ENCODE results near the gene VAT1L.
"Not testable (repeated sequence)": the region's sequence is repeated elsewhere in the genome, so short reads cannot be mapped to it uniquely, and the experiment has no call there.

The VAT1L gene

GRCh38 chr16:77938913-77939312 is 150.5 kb downstream of the VAT1L start:
- no peak for DNase-seq (ENCODE audit: low spot score)
- Mint-ChIP-seq H3K27ac (no peak overlapping the region), H3K27me3 (ENCODE audit: low read depth) (no peaks in the 10 kb centered on the region), H3K36me3 (ENCODE audit: low read depth) (no peaks in the 10 kb centered on the region), H3K9me3 (no peaks in the 10 kb centered on the region), H3K4me3 (no peak overlapping the region), H3K4me1 (ENCODE audit: low read depth) (no peaks in the 10 kb centered on the region)

GRCh38 chr16:77939968-77940367 is 151.6 kb downstream of the VAT1L start:
- DNase-seq (ENCODE audit: low spot score) = no peak
- Mint-ChIP-seq H3K9me3 (no peaks in the 10 kb centered on the region), H3K27ac (no peak overlapping the region), H3K27me3 (ENCODE audit: low read depth) (no peaks in the 10 kb centered on the region), H3K36me3 (ENCODE audit: low read depth) (no peaks in the 10 kb centered on the region), H3K4me1 (ENCODE audit: low read depth) (no peaks in the 10 kb centered on the region), H3K4me3 (no peak overlapping the region)

- Mint-ChIP-seq H3K4me1 (ENCODE audit: low read depth) (no peaks in the 10 kb centered on the region), H3K4me3 (no peak overlapping the region), H3K9me3 (no peaks in the 10 kb centered on the region), H3K36me3 (ENCODE audit: low read depth) (no peaks in the 10 kb centered on the region), H3K27me3 (ENCODE audit: low read depth) (no peaks in the 10 kb centered on the region), H3K27ac (no peak overlapping the region)
- no peak for DNase-seq (ENCODE audit: low spot score)
Measured at GRCh38 chr16:77943801-77944200, 155.4 kb downstream of the VAT1L start.

GRCh38 chr16:77944631-77945030 is 156.3 kb downstream of the VAT1L start:
- H3K36me3 Mint-ChIP-seq (ENCODE audit: low read depth) = no peaks in the 10 kb centered on the region
- no peaks in the 10 kb centered on the region for H3K4me1 Mint-ChIP-seq (ENCODE audit: low read depth)
- no peaks in the 10 kb centered on the region for H3K27me3 Mint-ChIP-seq (ENCODE audit: low read depth)
- no peak overlapping the region for H3K4me3 Mint-ChIP-seq
- no peak overlapping the region for H3K27ac Mint-ChIP-seq
- H3K9me3 Mint-ChIP-seq = no peaks in the 10 kb centered on the region
- no peak for DNase-seq (ENCODE audit: low spot score)

GRCh38 chr16:77945126-77945525 is 156.8 kb downstream of the VAT1L start:
- no peaks in the 10 kb centered on the region for H3K27me3 Mint-ChIP-seq (ENCODE audit: low read depth)
- no peak overlapping the region for H3K27ac Mint-ChIP-seq
- no peak for DNase-seq (ENCODE audit: low spot score)
- H3K4me3 Mint-ChIP-seq = no peak overlapping the region
- no peaks in the 10 kb centered on the region for H3K4me1 Mint-ChIP-seq (ENCODE audit: low read depth)
- H3K36me3 Mint-ChIP-seq (ENCODE audit: low read depth) = no peaks in the 10 kb centered on the region
- H3K9me3 Mint-ChIP-seq = no peaks in the 10 kb centered on the region

- no peak for DNase-seq (ENCODE audit: low spot score)
- Mint-ChIP-seq H3K9me3 (no peaks in the 10 kb centered on the region), H3K27me3 (ENCODE audit: low read depth) (no peaks in the 10 kb centered on the region), H3K4me1 (ENCODE audit: low read depth) (no peaks in the 10 kb centered on the region), H3K36me3 (ENCODE audit: low read depth) (no peaks in the 10 kb centered on the region), H3K4me3 (no peak overlapping the region), H3K27ac (no peak overlapping the region)
Measured at GRCh38 chr16:77946823-77947222, 158.5 kb downstream of the VAT1L start.

- H3K27ac Mint-ChIP-seq; H3K4me3 Mint-ChIP-seq; H3K4me1 Mint-ChIP-seq (ENCODE audit: low read depth); H3K27me3 Mint-ChIP-seq (ENCODE audit: low read depth); DNase-seq (ENCODE audit: low spot score); H3K9me3 Mint-ChIP-seq; H3K36me3 Mint-ChIP-seq (ENCODE audit: low read depth): not testable (repeated sequence)
Measured at GRCh38 chr16:77947590-77947989, 159.2 kb downstream of the VAT1L start.

- no peaks in the 10 kb centered on the region for H3K27me3 Mint-ChIP-seq (ENCODE audit: low read depth)
- H3K4me1 Mint-ChIP-seq (ENCODE audit: low read depth) = no peaks in the 10 kb centered on the region
- H3K4me3 Mint-ChIP-seq = no peak overlapping the region
- no peak overlapping the region for H3K27ac Mint-ChIP-seq
- no peaks in the 10 kb centered on the region for H3K36me3 Mint-ChIP-seq (ENCODE audit: low read depth)
- no peak for DNase-seq (ENCODE audit: low spot score)
- no peaks in the 10 kb centered on the region for H3K9me3 Mint-ChIP-seq
Measured at GRCh38 chr16:77948835-77949234, 160.5 kb downstream of the VAT1L start.

GRCh38 chr16:77949445-77949844 is 161.1 kb downstream of the VAT1L start:
- Mint-ChIP-seq H3K4me1 (ENCODE audit: low read depth) (no peaks in the 10 kb centered on the region), H3K4me3 (no peak overlapping the region), H3K36me3 (ENCODE audit: low read depth) (no peaks in the 10 kb centered on the region), H3K27me3 (ENCODE audit: low read depth) (no peaks in the 10 kb centered on the region), H3K9me3 (no peaks in the 10 kb centered on the region), H3K27ac (no peak overlapping the region)
- no peak for DNase-seq (ENCODE audit: low spot score)

- DNase-seq (ENCODE audit: low spot score) = no peak
- Mint-ChIP-seq H3K27me3 (ENCODE audit: low read depth) (no peaks in the 10 kb centered on the region), H3K4me1 (ENCODE audit: low read depth) (no peaks in the 10 kb centered on the region)
Measured at GRCh38 chr16:77951788-77952187, 163.4 kb downstream of the VAT1L start.

GRCh38 chr16:77955127-77955526 is 166.8 kb downstream of the VAT1L start:
- peaks cover 2% of the 10 kb centered on the region for H3K27me3 Mint-ChIP-seq (ENCODE audit: low read depth)
- H3K4me3 Mint-ChIP-seq = no peak overlapping the region
- no peaks in the 10 kb centered on the region for H3K4me1 Mint-ChIP-seq (ENCODE audit: low read depth)
- DNase-seq (ENCODE audit: low spot score) = no peak
- H3K36me3 Mint-ChIP-seq (ENCODE audit: low read depth) = no peaks in the 10 kb centered on the region
- H3K27ac Mint-ChIP-seq = no peak overlapping the region
- no peaks in the 10 kb centered on the region for H3K9me3 Mint-ChIP-seq

More at GRCh38 chr16:77951788-77952187, 163.4 kb downstream of the VAT1L start:
- H3K36me3 Mint-ChIP-seq (ENCODE audit: low read depth) = no peaks in the 10 kb centered on the region
- H3K27ac Mint-ChIP-seq = no peak overlapping the region
- no peak overlapping the region for H3K4me3 Mint-ChIP-seq
- H3K9me3 Mint-ChIP-seq = no peaks in the 10 kb centered on the region

- Mint-ChIP-seq H3K9me3 (no peaks in the 10 kb centered on the region), H3K4me1 (ENCODE audit: low read depth) (no peaks in the 10 kb centered on the region), H3K27me3 (ENCODE audit: low read depth) (peaks cover 2% of the 10 kb centered on the region), H3K27ac (no peak overlapping the region), H3K4me3 (no peak overlapping the region), H3K36me3 (ENCODE audit: low read depth) (no peaks in the 10 kb centered on the region)
- DNase-seq (ENCODE audit: low spot score) = no peak
Measured at GRCh38 chr16:77956231-77956630, 167.9 kb downstream of the VAT1L start.

GRCh38 chr16:77960766-77961165 is 172.4 kb downstream of the VAT1L start:
- no peaks in the 10 kb centered on the region for H3K9me3 Mint-ChIP-seq
- no peak overlapping the region for H3K27ac Mint-ChIP-seq
- H3K36me3 Mint-ChIP-seq (ENCODE audit: low read depth) = no peaks in the 10 kb centered on the region
- H3K4me3 Mint-ChIP-seq = no peak overlapping the region
- DNase-seq (ENCODE audit: low spot score) = no peak
- peaks cover 10% of the 10 kb centered on the region for H3K27me3 Mint-ChIP-seq (ENCODE audit: low read depth)
- no peaks in the 10 kb centered on the region for H3K4me1 Mint-ChIP-seq (ENCODE audit: low read depth)

GRCh38 chr16:77961814-77962213 is 173.4 kb downstream of the VAT1L start:
- Mint-ChIP-seq H3K27me3 (ENCODE audit: low read depth) (peaks cover 13% of the 10 kb centered on the region), H3K9me3 (no peaks in the 10 kb centered on the region), H3K36me3 (ENCODE audit: low read depth) (no peaks in the 10 kb centered on the region), H3K4me1 (ENCODE audit: low read depth) (no peaks in the 10 kb centered on the region), H3K4me3 (no peak overlapping the region), H3K27ac (no peak overlapping the region)
- no peak for DNase-seq (ENCODE audit: low spot score)

- Mint-ChIP-seq H3K27ac (peak overlapping the region; percentile 60), H3K4me1 (ENCODE audit: low read depth) (no peaks in the 10 kb centered on the region), H3K27me3 (ENCODE audit: low read depth) (peaks cover 13% of the 10 kb centered on the region), H3K9me3 (no peaks in the 10 kb centered on the region), H3K36me3 (ENCODE audit: low read depth) (no peaks in the 10 kb centered on the region), H3K4me3 (no peak overlapping the region)
- DNase-seq (ENCODE audit: low spot score) = no peak
Measured at GRCh38 chr16:77962689-77963088, 174.3 kb downstream of the VAT1L start.
